Iris pigment epithelial cell (primary cell): ENCODE data around the gene FBXO38.
A peak's percentile ranks its signal among the peaks of the same experiment; 100 is the strongest.
"Not testable (repeated sequence)": the region's sequence is repeated elsewhere in the genome, so short reads cannot be mapped to it uniquely, and the experiment has no call there.

Source experiments
- DNase-seq: peaks from one replicate; pipeline ENCODE4 v3.0.0-alpha.2; 2011; ENCODE audit warnings: low read depth

The FBXO38 gene

GRCh38 chr5:148427370-148428042 is 43.7 kb downstream of the FBXO38 start:
- DNase-seq = no peak

GRCh38 chr5:148428848-148429247 is 45.1 kb downstream of the FBXO38 start:
- DNase-seq = no peak

- no peak for DNase-seq
Observed at GRCh38 chr5:148433826-148434225, 50.1 kb downstream of the FBXO38 start.

- DNase-seq = no peak
Observed at GRCh38 chr5:148436029-148436428, 52.3 kb downstream of the FBXO38 start.

- peak; percentile 30 for DNase-seq
Observed at GRCh38 chr5:148437249-148437648, 53.5 kb downstream of the FBXO38 start.

GRCh38 chr5:148438933-148439332 is 55.2 kb downstream of the FBXO38 start:
- DNase-seq = no peak

GRCh38 chr5:148443241-148443640 is 59.5 kb downstream of the FBXO38 start:
- DNase-seq = no peak

GRCh38 chr5:148443998-148444397 is 60.2 kb downstream of the FBXO38 start:
- peak; percentile 62 for DNase-seq

GRCh38 chr5:148445578-148445977 is 61.8 kb downstream of the FBXO38 start:
- no peak for DNase-seq

GRCh38 chr5:148446611-148447010 is 62.9 kb downstream of the FBXO38 start:
- DNase-seq = no peak

GRCh38 chr5:148452499-148453193 is 68.9 kb downstream of the FBXO38 start:
- DNase-seq = no peak

GRCh38 chr5:148454576-148454975 is 70.8 kb downstream of the FBXO38 start:
- no peak for DNase-seq

- no peak for DNase-seq
Observed at GRCh38 chr5:148455185-148455584, 71.4 kb downstream of the FBXO38 start.

- DNase-seq = no peak
Observed at GRCh38 chr5:148457183-148457620, 73.4 kb downstream of the FBXO38 start.

- DNase-seq = no peak
Observed at GRCh38 chr5:148458036-148458888, 74.5 kb downstream of the FBXO38 start.

- no peak for DNase-seq
Observed at GRCh38 chr5:148459669-148460068, 75.9 kb downstream of the FBXO38 start.

- no peak for DNase-seq
Observed at GRCh38 chr5:148465381-148466235, 81.8 kb downstream of the FBXO38 start.

GRCh38 chr5:148466236-148466580 is 82.5 kb downstream of the FBXO38 start:
- DNase-seq = no peak

- no peak for DNase-seq
Observed at GRCh38 chr5:148467958-148468357, 84.2 kb downstream of the FBXO38 start.

- not testable (repeated sequence) for DNase-seq
Observed at GRCh38 chr5:148468746-148469145, 85.0 kb downstream of the FBXO38 start.

- DNase-seq = peak; percentile 47
Observed at GRCh38 chr5:148469501-148469935, 85.8 kb downstream of the FBXO38 start.

GRCh38 chr5:148471379-148471778 is 87.6 kb downstream of the FBXO38 start:
- no peak for DNase-seq
